Panc1 (cell line): Measurements from ENCODE around the gene SPECC1. TPM values are rescaled to one million over a fixed set of nuclear protein-coding genes. Genes with fewer than 3 reads are reported as not detected.
A peak's percentile ranks its signal among the peaks of the same experiment; 100 is the strongest.

Experiments used
- ATAC-seq: fragments of 200-7000 bp; cut with Tn5 transposase; 2 replicates; pipeline ENCODE4 v1.9.1; 2020; ENCODE audit warnings: mild to moderate bottlenecking, moderate library complexity
- BruUV-seq: library from RNA; stranded (reverse); fragments of 400-500 nt; replicated peaks from 2 replicates; lab custom pipeline; 2021; lab: Mats Ljungman, UMichigan
- CTCF ChIA-PET: fragments of 300-600 bp; sonication (Branson Sonifier 250); formaldehyde crosslinking; loops from one replicate; lab custom pipeline; 2022; ENCODE audit warnings: antibody characterized with exemption; lab: Charles Lee
- POLR2A ChIA-PET: fragments of 300-600 bp; sonication (Branson Sonifier 250); formaldehyde crosslinking; loops from one replicate; lab custom pipeline; 2022; ENCODE audit warnings: antibody characterized with exemption; lab: Charles Lee
- DNase-seq: peaks from one replicate; pipeline ENCODE4 v3.0.0-alpha.2; 2010; ENCODE audit warnings: low read depth, low spot score
- H3K27ac ChIP-seq: 2 replicates; pipeline ENCODE4 v1.5.1; 2011; ENCODE audit warnings: mild to moderate bottlenecking, low read length, inconsistent platforms
- H3K27me3 ChIP-seq: fragments of 200-500 bp; sonication (Bioruptor generic); 2 replicates; pipeline ENCODE4 v1.6.0; 2014; ENCODE audit warnings: low read length, inconsistent platforms; ENCODE audit not compliant: control insufficient read depth, insufficient read depth
- H3K36me3 ChIP-seq: fragments of 200-500 bp; sonication (Bioruptor generic); 2 replicates; pipeline ENCODE4 v1.5.1; 2014; ENCODE audit warnings: inconsistent platforms, mild to moderate bottlenecking, low read length, moderate library complexity; ENCODE audit not compliant: control insufficient read depth, insufficient read depth
- H3K4me1 ChIP-seq: 2 replicates; pipeline ENCODE4 v1.5.1; 2011; ENCODE audit warnings: inconsistent platforms, mild to moderate bottlenecking, low read length, moderate library complexity; ENCODE audit not compliant: control insufficient read depth, insufficient read depth
- H3K4me3 ChIP-seq, 2 experiments: 2 replicates each; pipeline ENCODE4 v1.5.1; 2011 to 2012; ENCODE audit warnings: low read depth in 2 of 2, low read length in 2 of 2, mild to moderate bottlenecking in 2 of 2, inconsistent platforms in 1 of 2, moderate library complexity in 1 of 2
- H3K9me3 ChIP-seq: fragments of 200-500 bp; sonication (Bioruptor generic); 2 replicates; pipeline ENCODE4 v1.5.1; 2014; ENCODE audit warnings: low read depth, mild to moderate bottlenecking, inconsistent platforms, low read length, moderate library complexity; ENCODE audit not compliant: control insufficient read depth, insufficient read depth
- CTCF ChIP-seq: fragments of 450-650 bp; IDR thresholded peaks from 2 replicates; pipeline ENCODE4 v1.5.1; 2017; ENCODE audit warnings: mild to moderate bottlenecking
- POLR2AphosphoS5 ChIP-seq: IDR thresholded peaks from 2 replicates; pipeline ENCODE4 v1.6.1; 2012; ENCODE audit warnings: mild to moderate bottlenecking, low read depth, low read length, moderate library complexity
- SIN3A ChIP-seq: IDR thresholded peaks from 2 replicates; pipeline ENCODE4 v1.6.1; 2012; ENCODE audit warnings: low read depth, mild to moderate bottlenecking, low read length, moderate library complexity, borderline replicate concordance; ENCODE audit not compliant: insufficient read depth
- TCF7L2 ChIP-seq: IDR thresholded peaks from 2 replicates; pipeline ENCODE4 v1.6.1; 2011; ENCODE audit warnings: mild to moderate bottlenecking, low read depth, low read length, inconsistent platforms
- in situ Hi-C: cut with HindIII; loops from 2 replicates; pipeline ENCODE4 v1.10.0; 2016; ENCODE audit warnings: low sequenced_read_pairs, low pct_unique_long_range_greater_than_20kb
- intact Hi-C: fragments of 100-400 bp; cut with micrococcal nuclease; formaldehyde crosslinking; loops from one replicate; pipeline ENCODE4 v1.10.0; 2022; ENCODE audit not compliant: unreplicated experiment
- total RNA-seq: library from RNA; stranded (reverse); gene quantifications from one replicate; pipeline ENCODE4 v1.2.1, GENCODE V29; 2021; ENCODE audit not compliant: unreplicated experiment
- TF ChIP-seq, protein P1 (sequence below), 2 experiments: IDR thresholded peaks; 2 replicates each; pipeline ENCODE4 v1.6.1; 2011 to 2012; ENCODE audit warnings: low read depth in 2 of 2, control low read depth in 1 of 2, low read length in 1 of 2, mild to moderate bottlenecking in 1 of 2, moderate library complexity in 1 of 2; ENCODE audit not compliant: insufficient read depth in 1 of 2

SPECC1 gene
- total RNA-seq, 1 experiment from 2014 or later, result 80.8 TPM

DNA sequence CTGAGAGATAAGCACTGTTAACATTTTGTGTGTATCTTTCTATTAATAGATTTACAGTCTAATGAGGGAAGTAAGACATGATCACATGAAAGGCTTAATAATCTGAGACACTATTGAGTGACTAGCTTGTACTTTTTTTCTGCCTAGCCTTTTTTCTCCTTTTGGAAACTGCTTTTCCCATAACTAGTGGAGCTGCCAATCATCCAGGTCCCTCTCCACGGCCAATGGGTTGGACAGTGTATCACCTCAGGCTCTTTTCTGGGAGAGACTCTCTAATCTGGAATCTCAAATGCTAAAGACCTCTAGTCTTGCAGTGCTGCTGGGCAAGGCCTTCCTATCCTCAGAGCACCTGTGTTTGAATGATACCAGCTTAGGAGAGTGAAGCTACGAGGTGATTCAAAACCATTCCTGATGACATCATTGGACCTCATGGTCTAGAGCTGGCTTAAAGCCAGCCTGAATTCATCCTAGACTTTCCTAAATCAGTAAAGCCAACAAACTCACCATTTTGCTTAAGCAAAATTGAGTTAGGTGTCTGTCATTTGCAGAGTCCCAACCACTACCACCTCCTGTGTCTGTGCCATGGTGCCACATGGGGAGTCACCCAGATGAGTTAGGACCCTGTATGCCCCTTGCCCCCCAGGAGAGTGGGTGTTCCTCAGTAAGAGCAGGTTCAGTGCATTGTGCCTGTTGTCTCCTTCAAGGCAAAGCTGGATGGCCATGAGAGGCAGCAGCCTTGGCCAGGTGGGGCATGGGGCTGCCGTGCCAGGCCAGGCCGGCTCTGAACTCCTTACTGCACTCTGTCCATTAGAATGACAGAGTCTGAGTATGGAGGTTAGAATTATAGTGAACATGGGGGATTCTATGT, 62.9 kb downstream of the SPECC1 start:
- CTCF ChIA-PET, result no interaction called here
- peak overlapping the region; percentile 83 for H3K27ac ChIP-seq

DNA sequence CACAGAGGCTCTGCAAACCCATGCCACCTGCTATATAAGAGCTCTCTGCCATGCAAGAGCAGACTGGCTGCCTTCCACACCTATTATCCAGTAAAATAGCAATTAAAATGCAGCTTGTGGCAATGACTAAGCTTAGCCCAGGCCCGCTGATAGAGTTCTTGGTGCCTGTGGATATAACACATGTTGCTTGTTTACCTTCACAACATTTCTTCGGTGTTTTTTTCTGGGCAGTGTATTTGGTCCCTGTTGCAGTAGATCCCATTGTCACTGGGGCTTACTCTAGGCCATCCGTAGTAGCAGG, 63.5 kb downstream of the SPECC1 start:
- CTCF ChIA-PET, result no interaction called here

More for the DNA sequence above, 62.9 kb downstream of the SPECC1 start:
- TF ChIP-seq, protein P1, sequence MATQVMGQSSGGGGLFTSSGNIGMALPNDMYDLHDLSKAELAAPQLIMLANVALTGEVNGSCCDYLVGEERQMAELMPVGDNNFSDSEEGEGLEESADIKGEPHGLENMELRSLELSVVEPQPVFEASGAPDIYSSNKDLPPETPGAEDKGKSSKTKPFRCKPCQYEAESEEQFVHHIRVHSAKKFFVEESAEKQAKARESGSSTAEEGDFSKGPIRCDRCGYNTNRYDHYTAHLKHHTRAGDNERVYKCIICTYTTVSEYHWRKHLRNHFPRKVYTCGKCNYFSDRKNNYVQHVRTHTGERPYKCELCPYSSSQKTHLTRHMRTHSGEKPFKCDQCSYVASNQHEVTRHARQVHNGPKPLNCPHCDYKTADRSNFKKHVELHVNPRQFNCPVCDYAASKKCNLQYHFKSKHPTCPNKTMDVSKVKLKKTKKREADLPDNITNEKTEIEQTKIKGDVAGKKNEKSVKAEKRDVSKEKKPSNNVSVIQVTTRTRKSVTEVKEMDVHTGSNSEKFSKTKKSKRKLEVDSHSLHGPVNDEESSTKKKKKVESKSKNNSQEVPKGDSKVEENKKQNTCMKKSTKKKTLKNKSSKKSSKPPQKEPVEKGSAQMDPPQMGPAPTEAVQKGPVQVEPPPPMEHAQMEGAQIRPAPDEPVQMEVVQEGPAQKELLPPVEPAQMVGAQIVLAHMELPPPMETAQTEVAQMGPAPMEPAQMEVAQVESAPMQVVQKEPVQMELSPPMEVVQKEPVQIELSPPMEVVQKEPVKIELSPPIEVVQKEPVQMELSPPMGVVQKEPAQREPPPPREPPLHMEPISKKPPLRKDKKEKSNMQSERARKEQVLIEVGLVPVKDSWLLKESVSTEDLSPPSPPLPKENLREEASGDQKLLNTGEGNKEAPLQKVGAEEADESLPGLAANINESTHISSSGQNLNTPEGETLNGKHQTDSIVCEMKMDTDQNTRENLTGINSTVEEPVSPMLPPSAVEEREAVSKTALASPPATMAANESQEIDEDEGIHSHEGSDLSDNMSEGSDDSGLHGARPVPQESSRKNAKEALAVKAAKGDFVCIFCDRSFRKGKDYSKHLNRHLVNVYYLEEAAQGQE (IDR thresholded peaks at IDR 0.05; ENCODE audit: insufficient read depth in 1 of 2, low read depth in 2 of 2, low read length in 1 of 2), result no peak
- TF ChIP-seq POLR2AphosphoS5 (no peak), SIN3A (no peak), TCF7L2 (no peak)
- Histone ChIP-seq H3K9me3 (no peaks in the 10 kb centered on the region), H3K4me1 (peaks cover 36% of the 10 kb centered on the region), H3K4me3 (no peak overlapping the region), H3K27me3 (no peaks in the 10 kb centered on the region), H3K36me3 (no peaks in the 10 kb centered on the region)
- no peak for DNase-seq
- intact Hi-C loops (no loop called here), in situ Hi-C loops (no loop called here)
- peak; percentile 65 for ATAC-seq
- no TSS peak for BruUV-seq
- POLR2A ChIA-PET, result interaction anchor here (0.6 kb wide), 1 partner anchor 12 kb away, joined by 3 read pairs; no protein-coding TSS in a partner anchor

More for the DNA sequence above, 63.5 kb downstream of the SPECC1 start:
- in situ Hi-C loops, result no loop called here
- peaks cover 36% of the 10 kb centered on the region for H3K4me1 ChIP-seq
- H3K27me3 ChIP-seq, result no peaks in the 10 kb centered on the region
- intact Hi-C loops, result no loop called here
- peak overlapping the region; percentile 83 for H3K27ac ChIP-seq
- POLR2A ChIA-PET, result interaction anchor here (0.6 kb wide), 1 partner anchor 13 kb away, joined by 3 read pairs; no protein-coding TSS in a partner anchor
- no peaks in the 10 kb centered on the region for H3K36me3 ChIP-seq
- no TSS peak for BruUV-seq
- DNase-seq (no peak), ATAC-seq (peak; percentile 75)
- H3K4me3 ChIP-seq, result no peak overlapping the region
- no peak for TF ChIP-seq SIN3A
- TF ChIP-seq, protein P1 (IDR thresholded peaks at IDR 0.05; ENCODE audit: insufficient read depth in 1 of 2, low read depth in 2 of 2, low read length in 1 of 2), result no peak
- TF ChIP-seq CTCF, result no peak
- TF ChIP-seq POLR2AphosphoS5, result no peak
- TF ChIP-seq TCF7L2, result no peak
- no peaks in the 10 kb centered on the region for H3K9me3 ChIP-seq
